Body of pancreas (tissue), 4 donors: ENCODE data around the gene OVOL1.

Experiments used
- POLR2A ChIP-seq, 3 donors: fragments of 450-650 bp; IDR thresholded peaks; one replicate each; pipeline ENCODE4 v1.6.1; 2016; ENCODE audit warnings: antibody characterized with exemption in 3 of 3, mild to moderate bottlenecking in 2 of 3
- TF ChIP-seq, protein P1 (sequence below), 7 experiments: fragments of 450-650 bp in 4 of 7; fragments of 200-600 bp in 3 of 7; sonication (generic) in 3 of 7; IDR thresholded peaks; one replicate each; pipeline ENCODE4 v1.5.1; 2016 to 2019; ENCODE audit warnings: antibody characterized with exemption in 7 of 7

DNA sequence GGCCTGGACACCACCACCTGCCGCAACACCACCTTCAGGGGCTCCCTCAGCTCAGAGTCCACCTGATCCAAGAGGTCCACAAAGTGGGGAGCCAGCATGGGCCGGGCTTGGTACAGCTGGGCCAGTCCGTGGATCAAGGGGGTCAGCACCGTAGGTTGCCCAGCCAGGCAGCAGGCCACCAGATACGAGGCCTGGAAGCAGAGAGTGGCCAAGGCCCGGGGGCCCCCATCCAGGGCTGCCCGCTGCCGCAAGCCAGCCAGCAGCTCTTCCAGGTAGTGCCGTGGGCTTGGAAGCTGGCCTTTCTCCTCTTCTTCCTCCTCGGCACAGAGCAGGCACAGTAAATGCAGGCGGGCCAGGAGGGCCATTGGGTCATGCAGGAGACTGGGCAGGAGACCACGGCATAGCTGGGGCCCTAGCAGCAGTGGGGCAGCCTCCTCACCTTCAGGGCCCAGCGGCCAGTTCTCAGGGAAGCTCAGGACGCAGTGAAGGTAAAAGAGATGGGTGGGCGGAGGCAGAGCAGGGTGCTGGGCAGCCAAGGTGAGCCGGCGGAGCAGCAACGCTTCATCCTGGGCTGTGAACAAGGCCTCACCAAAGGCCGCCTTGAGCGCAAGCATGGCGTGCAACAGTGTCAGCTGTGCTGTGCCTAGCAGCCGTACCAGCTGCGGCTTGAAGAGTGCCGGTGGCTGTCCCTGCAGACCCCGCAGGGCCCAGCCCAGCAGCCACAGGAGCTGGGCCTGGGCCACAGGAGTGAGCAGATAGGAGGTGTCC is 7.8 kb upstream of the OVOL1 start:
- TF ChIP-seq, protein P1, sequence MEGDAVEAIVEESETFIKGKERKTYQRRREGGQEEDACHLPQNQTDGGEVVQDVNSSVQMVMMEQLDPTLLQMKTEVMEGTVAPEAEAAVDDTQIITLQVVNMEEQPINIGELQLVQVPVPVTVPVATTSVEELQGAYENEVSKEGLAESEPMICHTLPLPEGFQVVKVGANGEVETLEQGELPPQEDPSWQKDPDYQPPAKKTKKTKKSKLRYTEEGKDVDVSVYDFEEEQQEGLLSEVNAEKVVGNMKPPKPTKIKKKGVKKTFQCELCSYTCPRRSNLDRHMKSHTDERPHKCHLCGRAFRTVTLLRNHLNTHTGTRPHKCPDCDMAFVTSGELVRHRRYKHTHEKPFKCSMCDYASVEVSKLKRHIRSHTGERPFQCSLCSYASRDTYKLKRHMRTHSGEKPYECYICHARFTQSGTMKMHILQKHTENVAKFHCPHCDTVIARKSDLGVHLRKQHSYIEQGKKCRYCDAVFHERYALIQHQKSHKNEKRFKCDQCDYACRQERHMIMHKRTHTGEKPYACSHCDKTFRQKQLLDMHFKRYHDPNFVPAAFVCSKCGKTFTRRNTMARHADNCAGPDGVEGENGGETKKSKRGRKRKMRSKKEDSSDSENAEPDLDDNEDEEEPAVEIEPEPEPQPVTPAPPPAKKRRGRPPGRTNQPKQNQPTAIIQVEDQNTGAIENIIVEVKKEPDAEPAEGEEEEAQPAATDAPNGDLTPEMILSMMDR (IDR thresholded peaks at IDR 0.05), result no peak
- no peak for TF ChIP-seq POLR2A (IDR thresholded peaks at IDR 0.05)
